ENCODE measurements around the gene DIRAS1. TPM values are rescaled to one million over a fixed set of nuclear protein-coding genes. Genes with fewer than 3 reads are reported as not detected.

Gene DIRAS1
- total RNA-seq, 4 donors from 2014 or later: 0.18 to 23.1 (median 1.4) TPM

DNA sequence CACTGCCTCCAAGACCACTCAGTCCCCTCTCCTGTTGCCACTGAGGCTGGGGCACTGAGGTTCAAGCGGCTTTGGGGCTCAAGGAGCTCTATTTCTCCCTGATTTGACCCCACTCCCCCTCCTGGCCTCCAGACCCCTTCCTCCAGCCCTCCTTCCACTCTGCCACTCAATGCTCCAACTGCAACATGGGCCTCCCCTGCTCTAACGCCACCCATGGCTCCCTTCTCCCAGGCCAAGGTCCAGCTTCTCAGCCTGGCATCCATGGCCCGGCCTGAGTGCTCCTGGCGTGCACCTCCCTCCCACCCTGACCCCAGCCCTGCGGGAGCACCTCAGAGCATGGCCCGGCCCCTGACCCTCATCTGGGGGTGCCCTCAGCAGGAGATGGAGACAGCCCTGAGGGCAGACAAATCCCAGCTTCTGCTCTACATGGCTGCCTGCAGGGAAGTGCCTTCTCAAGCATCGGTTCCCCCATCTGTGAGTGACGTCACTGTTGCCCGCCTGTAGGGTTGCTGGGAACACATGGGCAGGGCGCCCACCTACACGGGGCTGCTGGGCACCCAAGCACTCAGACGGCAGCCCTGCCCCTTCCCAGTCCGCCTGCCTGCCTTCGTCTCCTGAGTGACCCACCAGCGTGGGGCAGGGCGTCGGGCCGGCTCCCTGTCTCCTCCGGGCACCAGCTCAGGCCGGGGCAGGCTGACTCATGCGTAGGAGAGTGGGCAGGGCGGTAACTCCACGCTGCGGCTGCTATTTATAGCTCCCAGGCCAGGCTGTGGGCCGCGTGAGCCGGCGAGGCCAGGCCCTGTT is 1.6 kb upstream of the DIRAS1 start:
- TF ChIP-seq, protein P1, sequence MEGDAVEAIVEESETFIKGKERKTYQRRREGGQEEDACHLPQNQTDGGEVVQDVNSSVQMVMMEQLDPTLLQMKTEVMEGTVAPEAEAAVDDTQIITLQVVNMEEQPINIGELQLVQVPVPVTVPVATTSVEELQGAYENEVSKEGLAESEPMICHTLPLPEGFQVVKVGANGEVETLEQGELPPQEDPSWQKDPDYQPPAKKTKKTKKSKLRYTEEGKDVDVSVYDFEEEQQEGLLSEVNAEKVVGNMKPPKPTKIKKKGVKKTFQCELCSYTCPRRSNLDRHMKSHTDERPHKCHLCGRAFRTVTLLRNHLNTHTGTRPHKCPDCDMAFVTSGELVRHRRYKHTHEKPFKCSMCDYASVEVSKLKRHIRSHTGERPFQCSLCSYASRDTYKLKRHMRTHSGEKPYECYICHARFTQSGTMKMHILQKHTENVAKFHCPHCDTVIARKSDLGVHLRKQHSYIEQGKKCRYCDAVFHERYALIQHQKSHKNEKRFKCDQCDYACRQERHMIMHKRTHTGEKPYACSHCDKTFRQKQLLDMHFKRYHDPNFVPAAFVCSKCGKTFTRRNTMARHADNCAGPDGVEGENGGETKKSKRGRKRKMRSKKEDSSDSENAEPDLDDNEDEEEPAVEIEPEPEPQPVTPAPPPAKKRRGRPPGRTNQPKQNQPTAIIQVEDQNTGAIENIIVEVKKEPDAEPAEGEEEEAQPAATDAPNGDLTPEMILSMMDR (IDR thresholded peaks at IDR 0.05): no peak
- no peak for TF ChIP-seq POLR2A (IDR thresholded peaks at IDR 0.05)
- Histone ChIP-seq H3K27me3 (peaks cover 0 to 13% of the 10 kb centered on the region in 2 donors), H3K36me3 (no peaks in the 10 kb centered on the region), H3K4me3 (no peak overlapping the region), H3K9me3 (no peaks in the 10 kb centered on the region), H3K27ac (no peak overlapping the region), H3K4me1 (peaks cover 0 to 28% (median 14%) of the 10 kb centered on the region in 4 donors)
- no peak for DNase-seq

DNA sequence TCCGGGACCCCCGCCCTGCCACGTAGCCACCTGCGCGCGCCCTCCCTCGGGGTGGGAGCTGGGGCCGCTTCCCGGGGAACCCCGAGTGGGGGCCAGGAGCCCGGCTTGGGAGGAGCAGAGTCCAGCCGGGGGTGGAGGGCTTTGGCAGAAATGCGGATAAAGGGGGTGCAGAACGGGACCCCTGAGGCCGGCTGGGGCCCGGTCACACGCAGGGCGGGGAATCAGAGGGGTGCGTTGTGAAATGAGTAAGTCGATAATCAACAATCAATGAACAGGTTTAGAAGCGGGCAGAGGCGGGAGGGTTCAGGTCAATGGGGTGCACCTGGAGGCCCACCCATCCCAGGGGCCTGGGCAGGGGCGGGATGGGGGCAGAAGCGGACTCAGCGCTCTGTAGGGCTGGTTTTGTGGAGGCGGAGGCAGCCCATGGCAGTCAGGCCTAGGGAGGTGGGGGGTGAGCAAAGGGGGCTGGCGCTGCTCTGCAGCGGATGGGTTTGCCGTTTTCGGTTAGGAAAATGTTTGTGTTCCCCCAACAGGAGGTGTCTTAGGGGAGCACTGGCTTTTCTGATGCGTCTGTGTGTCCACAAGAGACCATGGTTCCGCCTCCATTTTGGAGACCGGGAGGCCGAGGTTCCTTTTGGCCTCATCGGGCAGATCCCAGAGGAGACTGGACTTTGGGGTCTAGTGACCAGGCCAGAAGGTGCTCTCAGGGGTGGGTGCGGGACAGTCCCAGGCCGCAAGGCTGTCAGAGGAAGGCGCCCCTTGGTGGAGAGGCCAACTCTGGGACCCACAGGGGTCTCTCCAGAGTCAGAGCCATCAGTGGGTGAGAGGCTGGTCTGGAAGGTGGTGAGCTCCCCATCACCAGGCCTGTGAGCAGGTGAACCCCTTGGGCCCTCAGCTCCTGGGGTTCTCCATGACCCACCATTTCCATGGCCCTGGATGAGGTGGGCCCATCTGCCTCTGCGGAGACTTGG is 683 bp upstream of the DIRAS1 start:
- Histone ChIP-seq H3K27me3 (peaks cover 0 to 13% of the 10 kb centered on the region in 2 donors), H3K36me3 (no peaks in the 10 kb centered on the region), H3K4me3 (peak overlapping the region in 3 of 4 donors; percentile 32 to 56 (median 36)), H3K4me1 (peaks cover 0 to 28% (median 14%) of the 10 kb centered on the region in 4 donors), H3K27ac (peak overlapping the region in 1 of 4 donors; percentile 25), H3K9me3 (no peaks in the 10 kb centered on the region)
- no peak for TF ChIP-seq POLR2A (IDR thresholded peaks at IDR 0.05)
- TF ChIP-seq, protein P1 (IDR thresholded peaks at IDR 0.05): no peak
- DNase-seq: no peak

DNA sequence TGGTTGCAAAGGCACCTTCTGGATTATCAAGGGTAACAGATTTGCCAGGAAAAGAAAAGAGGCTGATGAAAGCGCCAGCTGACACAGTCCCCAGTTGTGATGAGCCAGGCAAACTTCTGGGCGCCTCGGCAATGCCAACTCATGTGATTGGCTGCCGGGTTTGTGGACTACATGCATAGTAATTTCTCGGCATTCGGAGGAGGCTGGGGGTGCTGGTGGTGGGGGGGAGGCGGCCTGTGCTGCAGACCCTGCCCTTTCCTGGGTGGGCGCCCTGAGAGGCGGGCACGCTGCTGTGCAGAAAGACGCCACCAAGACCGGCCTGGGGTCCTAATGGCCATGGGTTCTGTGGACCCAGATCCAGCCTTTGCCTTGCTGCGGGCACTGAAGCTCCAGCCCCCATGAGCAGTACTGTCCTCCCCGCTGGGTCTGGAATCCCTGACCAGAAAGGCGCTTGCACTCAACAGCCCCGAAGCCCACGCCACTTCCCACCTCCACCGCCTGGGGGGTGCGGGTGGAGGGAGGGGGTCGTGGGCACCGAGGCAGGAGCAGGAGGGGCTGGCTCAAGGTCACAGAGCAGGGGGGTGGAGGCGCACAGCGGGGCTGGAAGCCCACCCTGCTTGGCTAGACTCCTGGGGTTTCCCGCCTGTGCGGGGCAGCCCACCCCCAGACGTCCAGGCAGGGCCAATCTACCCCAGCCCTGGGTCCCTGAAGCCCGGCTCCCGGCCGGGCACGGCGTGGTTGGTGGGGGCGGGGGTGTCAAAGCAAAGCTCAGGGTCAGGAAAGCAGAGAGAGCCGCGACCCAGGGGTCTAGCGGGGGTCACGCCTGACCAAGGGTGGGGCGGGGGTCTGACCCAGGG is 1.0 kb downstream of the DIRAS1 start:
- Histone ChIP-seq H3K9me3 (peaks cover 0 to 4% (median 0%) of the 10 kb centered on the region in 4 donors), H3K27me3 (peaks cover 0 to 13% of the 10 kb centered on the region in 2 donors), H3K36me3 (no peaks in the 10 kb centered on the region), H3K27ac (peak overlapping the region in 1 of 4 donors; percentile 1), H3K4me1 (peaks cover 0 to 21% (median 14%) of the 10 kb centered on the region in 4 donors), H3K4me3 (peak overlapping the region; percentile 17 to 56 (median 38))
- DNase-seq: no peak
- TF ChIP-seq, protein P1 (IDR thresholded peaks at IDR 0.05): no peak
- TF ChIP-seq POLR2A (IDR thresholded peaks at IDR 0.05): no peak

DNA sequence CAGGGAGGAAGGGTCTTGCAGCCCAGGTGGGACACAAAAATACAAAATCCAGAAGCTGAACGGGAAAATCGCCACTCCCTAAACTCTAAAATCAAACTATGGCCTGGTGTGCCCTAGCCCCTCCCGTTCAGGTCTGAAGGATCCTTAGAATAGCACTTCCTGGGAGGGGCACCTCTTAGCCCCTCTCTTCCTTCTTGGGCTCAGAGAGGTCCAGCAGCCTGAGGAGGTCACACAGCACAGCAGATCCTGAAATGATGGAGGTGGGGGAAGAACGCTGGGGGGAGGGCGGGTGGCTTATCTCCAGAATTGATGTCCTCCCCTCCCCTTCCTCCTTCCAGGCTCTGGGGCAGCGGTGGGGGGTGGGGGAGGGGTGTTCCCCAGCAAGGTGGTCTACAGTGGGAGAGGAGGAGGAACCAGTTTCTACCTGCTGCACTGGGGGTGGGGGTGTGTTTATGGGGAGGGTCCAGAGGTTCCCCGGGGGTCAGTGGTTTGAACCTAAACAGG is 1.9 kb downstream of the DIRAS1 start:
- Histone ChIP-seq H3K27ac (no peak overlapping the region), H3K36me3 (no peaks in the 10 kb centered on the region), H3K4me3 (no peak overlapping the region), H3K27me3 (peaks cover 0 to 13% of the 10 kb centered on the region in 2 donors), H3K9me3 (peaks cover 0 to 7% (median 0%) of the 10 kb centered on the region in 4 donors), H3K4me1 (peaks cover 0 to 21% (median 14%) of the 10 kb centered on the region in 4 donors)
- no peak for TF ChIP-seq POLR2A (IDR thresholded peaks at IDR 0.05)
- TF ChIP-seq, protein P1 (IDR thresholded peaks at IDR 0.05): no peak
- DNase-seq: no peak
